ENCODE measurements around the gene DLEU7. TPM values are rescaled to one million over a fixed set of nuclear protein-coding genes. Genes with fewer than 3 reads are reported as not detected.

DLEU7 gene
- total and polyA plus RNA-seq, 10 of the 15 experiments (the other 5 are each of a cell fraction or from before 2014, with no cell fraction given) = not detected

DNA sequence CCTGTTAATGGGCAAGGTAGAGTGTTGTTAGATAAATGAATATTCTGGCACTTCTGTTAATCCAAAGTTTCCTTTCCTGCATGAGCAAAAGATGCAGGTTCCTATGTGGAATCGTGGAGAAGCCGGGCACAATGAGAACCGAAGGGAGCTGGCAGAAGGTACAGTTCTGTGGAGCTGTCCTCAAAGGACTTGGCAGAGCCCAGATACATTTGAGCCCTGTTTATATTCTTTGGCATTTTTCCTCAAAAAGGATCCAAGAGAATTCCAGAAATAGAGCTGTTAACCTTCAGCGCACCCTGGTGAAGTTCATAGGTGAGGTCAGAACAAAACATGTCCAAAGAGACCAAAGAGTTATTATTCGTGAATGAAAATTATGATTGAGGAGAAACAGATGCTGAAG is 4.0 kb upstream of the DLEU7 start:
- Histone ChIP-seq H2AFZ (ENCODE audit: control insufficient read depth, low read depth, low read length) (no peak overlapping the region), H3K36me3 (ENCODE audit: control insufficient read depth in 2 of 2, insufficient read depth in 2 of 2, low read length in 1 of 2) (no peaks in the 10 kb centered on the region), H3K9ac (ENCODE audit: control insufficient read depth, insufficient read depth, low read length) (no peak overlapping the region), H3K9me3 (replicated peaks; ENCODE audit: control insufficient read depth, insufficient read depth, low read length) (no peaks in the 10 kb centered on the region; the same call in 2 of the 3 replicates), H3K4me1 (ENCODE audit: control insufficient read depth, insufficient read depth, low read length) (peaks cover 9% of the 10 kb centered on the region), H3K79me2 (ENCODE audit: control insufficient read depth, insufficient read depth, low read length) (no peaks in the 10 kb centered on the region), H4K20me1 (ENCODE audit: control insufficient read depth, insufficient read depth) (no peaks in the 10 kb centered on the region), H3K4me2 (ENCODE audit: control insufficient read depth, insufficient read depth) (no peak overlapping the region; the same call in 1 of the 2 replicates), H3K27ac (ENCODE audit: control insufficient read depth, insufficient read depth) (no peak overlapping the region), H3K4me3 (no peak overlapping the region), H3K27me3 (replicated peaks in 1 of 2; ENCODE audit: control insufficient read depth in 2 of 2, insufficient read depth in 2 of 2, low read length in 1 of 2) (no peaks in the 10 kb centered on the region)
- RAD21 ChIA-PET (ENCODE audit: unreplicated experiment) = no interaction called here
- 90% methylated on average over 5 of the region's 5 CpGs for WGBS (ENCODE audit: insufficient coverage, insufficient replicate concordance, low lambda C conversion rate, missing lambda C conversion rate)
- BruUV-seq (replicated peaks) = no TSS peak
- POLR2A ChIA-PET = no interaction called here
- FAIRE-seq (no peak), ATAC-seq (no peak), DNase-seq (ENCODE audit: low read depth, low spot score) (no peak)
- intact Hi-C loops (cut with micrococcal nuclease; ENCODE audit: unreplicated experiment) = loop anchor here (5.0 kb wide), 1 partner anchor 1195 kb away; no protein-coding TSS in a partner anchor
- CTCF ChIA-PET = no interaction called here
- TF ChIP-seq, protein P1, sequence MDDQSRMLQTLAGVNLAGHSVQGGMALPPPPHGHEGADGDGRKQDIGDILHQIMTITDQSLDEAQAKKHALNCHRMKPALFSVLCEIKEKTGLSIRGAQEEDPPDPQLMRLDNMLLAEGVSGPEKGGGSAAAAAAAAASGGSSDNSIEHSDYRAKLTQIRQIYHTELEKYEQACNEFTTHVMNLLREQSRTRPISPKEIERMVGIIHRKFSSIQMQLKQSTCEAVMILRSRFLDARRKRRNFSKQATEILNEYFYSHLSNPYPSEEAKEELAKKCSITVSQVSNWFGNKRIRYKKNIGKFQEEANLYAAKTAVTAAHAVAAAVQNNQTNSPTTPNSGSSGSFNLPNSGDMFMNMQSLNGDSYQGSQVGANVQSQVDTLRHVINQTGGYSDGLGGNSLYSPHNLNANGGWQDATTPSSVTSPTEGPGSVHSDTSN (IDR thresholded peaks at IDR 0.05; ENCODE audit: insufficient replicate concordance, low read depth, low read length) = no peak
- TF ChIP-seq, protein P2, sequence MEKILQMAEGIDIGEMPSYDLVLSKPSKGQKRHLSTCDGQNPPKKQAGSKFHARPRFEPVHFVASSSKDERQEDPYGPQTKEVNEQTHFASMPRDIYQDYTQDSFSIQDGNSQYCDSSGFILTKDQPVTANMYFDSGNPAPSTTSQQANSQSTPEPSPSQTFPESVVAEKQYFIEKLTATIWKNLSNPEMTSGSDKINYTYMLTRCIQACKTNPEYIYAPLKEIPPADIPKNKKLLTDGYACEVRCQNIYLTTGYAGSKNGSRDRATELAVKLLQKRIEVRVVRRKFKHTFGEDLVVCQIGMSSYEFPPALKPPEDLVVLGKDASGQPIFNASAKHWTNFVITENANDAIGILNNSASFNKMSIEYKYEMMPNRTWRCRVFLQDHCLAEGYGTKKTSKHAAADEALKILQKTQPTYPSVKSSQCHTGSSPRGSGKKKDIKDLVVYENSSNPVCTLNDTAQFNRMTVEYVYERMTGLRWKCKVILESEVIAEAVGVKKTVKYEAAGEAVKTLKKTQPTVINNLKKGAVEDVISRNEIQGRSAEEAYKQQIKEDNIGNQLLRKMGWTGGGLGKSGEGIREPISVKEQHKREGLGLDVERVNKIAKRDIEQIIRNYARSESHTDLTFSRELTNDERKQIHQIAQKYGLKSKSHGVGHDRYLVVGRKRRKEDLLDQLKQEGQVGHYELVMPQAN (conservative IDR thresholded peaks at IDR 0.05) = no peak
- TF ChIP-seq RCOR1 (conservative IDR thresholded peaks at IDR 0.05; ENCODE audit: low read depth, low read length) (no peak), TCF12 (IDR thresholded peaks at IDR 0.05; ENCODE audit: low read depth, low read length) (no peak), RBBP5 (conservative IDR thresholded peaks at IDR 0.05) (no peak), DPF2 (IDR thresholded peaks at IDR 0.05) (no peak), SMAD1 (IDR thresholded peaks at IDR 0.05; ENCODE audit: low read depth, partially characterized antibody) (no peak), CBFB (IDR thresholded peaks at IDR 0.05; ENCODE audit: low read depth) (no peak), WRNIP1 (IDR thresholded peaks at IDR 0.05; ENCODE audit: borderline replicate concordance, low read depth, low read length) (no peak), CEBPB (IDR thresholded peaks at IDR 0.05; ENCODE audit: borderline replicate concordance in 1 of 2, low read depth in 2 of 2, low read length in 2 of 2) (no peak), SIX5 (IDR thresholded peaks at IDR 0.05; ENCODE audit: low read depth, low read length, severe bottlenecking) (no peak), SUZ12 (IDR thresholded peaks at IDR 0.05; ENCODE audit: unreplicated experiment) (no peak), POLR2A (IDR thresholded peaks at IDR 0.05; ENCODE audit: low read depth, low read length) (no peak), ZNF217 (IDR thresholded peaks at IDR 0.05) (no peak), GABPA (IDR thresholded peaks at IDR 0.05; ENCODE audit: low read depth) (no peak), EZH2 (IDR thresholded peaks at IDR 0.05; ENCODE audit: borderline replicate concordance, control insufficient read depth, low read depth, low read length) (no peak), MXI1 (IDR thresholded peaks at IDR 0.05; ENCODE audit: low read depth, low read length) (no peak), ZSCAN29 (IDR thresholded peaks at IDR 0.05) (no peak)
- TF ChIP-seq, protein P3, sequence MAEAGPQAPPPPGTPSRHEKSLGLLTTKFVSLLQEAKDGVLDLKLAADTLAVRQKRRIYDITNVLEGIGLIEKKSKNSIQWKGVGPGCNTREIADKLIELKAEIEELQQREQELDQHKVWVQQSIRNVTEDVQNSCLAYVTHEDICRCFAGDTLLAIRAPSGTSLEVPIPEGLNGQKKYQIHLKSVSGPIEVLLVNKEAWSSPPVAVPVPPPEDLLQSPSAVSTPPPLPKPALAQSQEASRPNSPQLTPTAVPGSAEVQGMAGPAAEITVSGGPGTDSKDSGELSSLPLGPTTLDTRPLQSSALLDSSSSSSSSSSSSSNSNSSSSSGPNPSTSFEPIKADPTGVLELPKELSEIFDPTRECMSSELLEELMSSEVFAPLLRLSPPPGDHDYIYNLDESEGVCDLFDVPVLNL (IDR thresholded peaks at IDR 0.05; ENCODE audit: low read depth, low read length) = no peak
- SMC1A ChIA-PET (ENCODE audit: uncharacterized antibody, unreplicated experiment) = interaction anchor here (0.5 to 0.9 kb wide), 2 partner anchors 17 to 1108 kb away, joined by 3 read pairs; no protein-coding TSS in a partner anchor
- in situ Hi-C loops (cut with MboI) = no loop called here

Measured in GM12878 (cell line).